ENCODE data around the gene ZC3H14.

ZC3H14 gene

DNA sequence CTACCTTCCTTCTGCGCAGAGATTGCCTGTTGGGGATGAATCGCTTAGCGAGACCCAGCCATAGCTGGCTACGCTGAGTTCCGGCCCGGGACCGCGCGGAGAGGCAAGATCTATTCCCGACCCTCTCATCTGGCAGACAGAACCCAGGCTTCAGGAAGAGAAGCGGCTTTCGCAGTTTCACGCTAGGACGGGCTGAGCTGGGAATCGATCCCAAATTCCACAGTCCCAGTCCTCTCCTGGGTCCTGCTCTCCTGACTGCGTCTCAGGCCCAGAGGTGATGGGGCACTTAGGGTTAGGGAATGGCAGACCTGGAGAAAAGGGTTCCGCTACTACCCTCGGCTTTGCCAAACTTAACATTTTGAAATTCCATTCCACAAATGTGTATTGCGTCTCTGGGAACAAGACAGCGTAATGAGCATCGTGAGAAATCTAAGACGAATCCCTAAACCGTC lies 10.8 kb upstream of the ZC3H14 start:
- no peak for DNase-seq

DNA sequence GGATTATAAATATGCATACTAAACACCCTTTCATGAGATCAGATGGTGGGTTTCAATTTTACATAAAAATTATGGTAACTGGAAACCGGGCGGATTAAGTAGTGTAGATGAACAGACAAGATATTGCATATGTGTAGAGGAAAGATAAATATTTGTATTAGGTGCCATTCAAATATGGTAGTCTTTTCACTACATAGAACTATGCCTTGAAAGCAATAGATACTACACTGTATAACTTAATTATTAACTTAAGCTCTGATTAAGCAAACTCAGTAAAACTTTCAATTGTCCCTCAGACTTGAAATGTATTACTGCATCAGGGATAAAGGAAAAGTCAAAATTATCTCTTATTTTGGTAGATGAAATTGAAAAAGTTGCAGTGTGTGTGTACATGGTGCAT lies 10.0 kb upstream of the ZC3H14 start:
- no peak for DNase-seq

DNA sequence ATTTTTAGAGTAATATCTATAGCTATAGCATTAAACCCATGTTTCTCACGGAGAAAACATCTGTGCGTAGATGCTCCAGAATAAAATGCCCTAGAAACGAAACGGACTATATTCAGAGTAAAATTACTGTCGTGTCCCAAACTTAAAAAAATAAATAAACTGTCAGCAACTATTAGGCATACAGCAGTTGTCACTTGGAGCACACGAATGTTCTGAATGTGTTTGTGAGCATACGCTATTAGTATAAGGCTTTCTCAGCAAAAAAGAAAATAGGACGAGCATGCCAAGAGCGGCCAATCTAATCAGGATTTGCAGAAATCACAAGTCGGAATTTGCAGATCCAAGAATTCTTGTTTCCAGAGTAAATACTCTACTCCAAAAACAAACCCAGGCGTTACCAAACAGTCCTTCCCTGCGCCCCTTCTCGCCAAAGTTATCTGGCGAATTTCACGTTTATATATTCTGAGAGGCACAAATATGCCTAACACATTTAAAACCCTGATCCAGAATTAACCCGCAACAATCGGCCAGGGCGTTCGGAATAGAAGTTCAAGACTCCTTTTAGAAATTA lies 8.9 kb upstream of the ZC3H14 start:
- DNase-seq, result no peak

DNA sequence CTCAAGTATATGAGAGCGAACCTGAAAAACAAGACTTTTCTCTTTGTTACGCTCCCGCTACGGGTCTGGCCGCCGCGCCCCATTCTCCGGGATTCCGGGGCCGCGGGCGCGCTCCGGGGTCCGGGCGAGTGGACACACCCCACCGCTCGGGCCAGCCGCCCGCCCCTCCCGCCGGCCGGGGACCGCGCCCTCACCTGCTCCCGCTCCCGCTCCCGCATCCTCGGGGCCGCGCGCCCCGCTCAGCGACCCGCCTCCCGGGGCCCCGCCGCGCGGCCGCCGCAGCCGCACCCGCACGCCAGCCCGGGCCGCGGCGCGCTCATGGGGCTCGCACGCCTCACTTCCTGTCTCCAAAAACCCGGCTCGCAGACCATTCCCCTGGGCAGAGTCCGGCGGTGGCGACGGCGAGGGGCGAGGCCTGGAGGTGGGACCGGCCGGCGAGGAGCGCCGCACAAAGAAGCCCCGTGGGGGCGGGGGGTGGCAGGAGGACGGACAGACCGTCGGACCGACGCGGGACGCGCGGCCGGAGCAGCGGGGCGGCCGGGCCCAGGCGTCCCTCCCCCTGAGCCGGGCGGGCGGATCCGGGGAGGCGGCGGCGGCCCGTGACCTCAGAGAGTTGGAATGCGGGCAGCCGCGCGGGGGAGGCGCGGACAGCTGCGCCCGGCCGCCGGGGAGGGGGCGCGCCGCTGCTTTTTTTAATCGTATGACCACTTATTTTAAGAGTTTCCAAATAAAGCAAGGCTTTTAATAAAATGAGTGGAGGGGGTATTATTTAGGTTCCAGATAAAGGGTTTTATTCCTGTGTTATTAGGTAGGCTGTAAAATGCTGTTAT lies 8.2 kb upstream of the ZC3H14 start, which contains the start of gene PTPN21:
Gene PTPN21, minus strand, starts transcription at position 551 of the 830 bp plus-strand sequence. CDS start 4,590 bp downstream, outside the sequence.
- DNase-seq, result peak; percentile 16

DNA sequence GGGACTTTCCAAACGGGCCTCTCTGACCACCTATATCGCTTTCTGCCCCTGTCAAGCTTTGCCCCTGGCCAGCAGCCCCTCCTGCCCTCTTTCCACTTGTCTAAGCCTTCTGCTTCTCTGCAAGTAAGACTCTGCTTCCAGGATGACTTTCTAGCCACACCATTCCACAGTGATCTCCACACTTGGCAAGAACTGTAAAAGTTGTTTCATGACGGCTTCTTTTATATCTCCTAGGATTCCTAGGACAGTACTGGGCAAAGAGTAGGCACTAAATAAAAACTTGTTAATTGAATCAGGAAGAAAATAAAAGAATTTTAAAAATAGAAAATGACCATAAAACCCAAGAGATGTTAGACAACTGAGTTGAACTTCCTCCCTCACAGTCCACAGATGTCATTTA lies 6.3 kb upstream of the ZC3H14 start:
- DNase-seq, result no peak

DNA sequence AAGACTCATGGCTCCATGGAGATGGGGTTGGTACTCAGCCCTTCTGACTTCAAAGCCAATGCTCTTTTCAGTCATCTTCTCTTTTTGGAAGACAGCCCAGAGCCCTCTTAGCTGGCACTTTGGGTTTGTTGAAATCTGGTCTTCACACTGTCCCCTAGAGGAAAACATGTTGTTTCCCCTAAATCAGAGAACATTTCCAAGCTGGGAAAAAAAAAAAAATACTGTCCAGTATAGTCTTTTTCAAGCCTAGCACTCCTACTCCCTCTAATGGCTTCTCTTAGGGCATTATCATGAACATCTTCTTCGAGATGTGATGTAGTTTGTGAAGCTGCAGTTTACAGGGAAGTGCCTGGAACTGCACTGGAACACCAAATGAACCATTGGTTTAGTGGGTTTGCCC lies 3.0 kb upstream of the ZC3H14 start:
- no peak for DNase-seq

DNA sequence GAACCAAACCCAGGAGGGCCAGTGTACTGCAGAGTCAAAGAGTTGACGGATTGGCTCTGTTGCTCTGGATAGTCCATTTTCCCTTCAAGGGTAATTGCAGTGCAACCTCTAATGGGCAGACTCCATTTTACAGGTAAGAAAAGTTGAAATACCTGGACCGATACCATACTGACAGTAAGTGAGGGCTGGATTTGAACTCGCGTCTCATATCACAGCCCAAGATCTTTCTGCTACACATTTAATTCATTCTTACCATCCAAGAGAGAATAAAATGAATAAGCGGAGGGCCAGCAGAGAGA lies 356 bp upstream of the ZC3H14 start:
- DNase-seq, result no peak

DNA sequence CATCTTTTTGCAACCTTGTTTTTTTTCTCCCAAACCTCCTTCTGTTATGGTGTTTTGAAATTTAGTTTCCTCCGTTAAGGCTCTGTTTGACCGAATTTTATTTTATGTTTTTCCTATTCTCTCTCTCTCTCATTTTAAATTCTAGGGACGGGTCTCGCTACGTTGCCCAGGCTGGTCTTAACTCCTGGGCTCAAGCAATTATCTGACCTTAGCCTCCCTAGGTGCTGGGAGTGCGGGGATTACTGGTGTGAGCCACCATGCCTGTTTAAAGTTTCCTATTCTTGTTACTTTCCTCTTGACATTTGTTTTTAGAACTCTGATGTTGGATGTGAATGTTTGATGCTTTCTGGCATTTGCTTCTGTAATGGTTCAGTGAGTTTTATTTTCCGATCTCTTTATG lies 1.0 kb downstream of the ZC3H14 start:
- DNase-seq, result no peak

DNA sequence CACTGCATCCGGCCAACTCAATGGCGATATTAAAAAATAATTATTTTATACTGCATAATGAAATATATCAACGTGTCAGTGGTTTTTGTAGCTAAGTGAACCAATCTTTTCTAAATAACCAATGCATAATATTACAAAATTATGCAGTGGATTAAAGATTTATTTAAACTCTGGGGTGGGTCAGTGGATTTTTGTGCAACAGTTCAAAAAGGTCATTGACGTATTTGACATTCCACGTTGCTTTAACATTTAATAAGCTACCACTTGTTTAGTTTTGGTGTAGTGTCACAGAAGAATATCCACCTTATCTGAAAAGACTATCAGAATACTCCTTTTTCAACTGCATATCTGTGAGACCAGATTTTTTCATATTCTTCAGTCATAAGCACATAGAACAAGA lies 2.6 kb downstream of the ZC3H14 start:
- DNase-seq, result no peak

DNA sequence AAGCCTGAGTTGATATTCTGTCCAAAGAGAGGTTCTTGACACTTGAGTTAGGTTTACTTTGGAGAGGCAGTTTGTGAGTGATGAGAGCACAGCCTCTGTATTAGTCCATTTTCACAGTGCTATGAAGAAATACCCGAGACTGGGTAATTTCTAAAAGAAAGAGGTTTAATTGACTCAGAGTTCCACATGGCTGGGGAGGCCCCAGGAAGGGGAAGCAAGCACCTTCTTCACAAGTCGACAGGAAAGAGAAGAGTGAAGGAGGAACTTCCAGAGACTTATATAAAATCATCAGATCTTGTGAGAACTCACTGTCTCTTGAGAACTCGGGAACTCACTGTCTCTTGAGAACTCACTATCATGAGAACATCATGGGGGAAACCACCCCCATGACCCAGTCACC lies 5.4 kb downstream of the ZC3H14 start:
- no peak for DNase-seq

DNA sequence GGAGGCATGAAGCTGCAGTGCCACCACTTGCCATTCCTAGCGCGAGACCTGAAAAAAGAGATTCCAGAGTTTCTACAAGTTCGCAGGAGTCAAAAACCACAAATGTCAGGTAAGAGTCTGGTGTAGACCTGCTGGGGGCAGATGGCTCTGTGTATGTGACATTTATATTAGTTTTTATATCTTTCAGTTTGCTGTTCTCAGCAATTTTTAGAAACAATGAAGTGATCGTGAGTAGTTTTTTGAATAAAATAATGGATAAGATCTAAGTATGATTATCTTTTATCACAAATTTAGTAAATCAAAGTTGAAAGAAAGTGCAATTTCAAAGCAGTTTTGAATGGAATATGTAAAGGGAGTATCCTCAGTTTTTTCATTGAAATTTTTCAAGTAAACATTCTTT lies 9.3 kb downstream of the ZC3H14 start:
- no peak for DNase-seq

DNA sequence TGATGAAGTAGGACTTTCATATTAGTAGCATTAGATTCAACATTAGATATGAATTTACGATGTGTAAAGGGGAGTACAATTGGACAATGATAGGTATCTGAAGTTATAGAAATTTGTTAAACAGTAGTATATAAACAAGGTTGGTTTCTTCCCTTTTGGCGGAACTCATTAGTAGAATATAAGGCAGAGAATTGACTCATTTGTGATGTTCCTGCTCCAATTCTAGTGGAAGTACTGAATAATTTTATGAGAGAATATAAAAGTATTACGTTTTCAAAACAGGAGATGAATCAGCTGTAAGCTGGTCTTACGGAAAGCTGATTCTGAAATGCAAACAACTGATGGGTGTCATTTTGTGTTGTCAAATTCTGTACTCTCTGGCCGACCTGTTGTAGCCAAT lies 13.4 kb downstream of the ZC3H14 start:
- no peak for DNase-seq

DNA sequence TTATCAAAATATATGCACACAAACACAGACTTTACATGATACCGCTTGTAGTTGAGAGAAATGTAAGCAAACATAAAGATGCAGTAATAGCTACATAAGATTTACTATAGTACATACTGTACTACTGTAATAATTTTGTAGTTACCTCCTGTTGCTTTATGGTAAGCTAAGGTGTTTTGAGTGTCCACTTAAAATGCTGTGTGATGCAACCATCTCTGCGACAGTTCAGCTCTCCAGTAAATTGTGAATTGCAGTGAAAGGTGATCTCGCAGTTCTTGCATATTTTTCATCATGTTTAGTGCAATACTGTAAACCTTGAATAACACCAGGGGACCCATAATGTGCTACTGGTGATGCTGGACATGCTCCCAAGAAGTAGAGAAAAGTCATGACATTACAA lies 21.6 kb downstream of the ZC3H14 start:
- DNase-seq, result no peak

DNA sequence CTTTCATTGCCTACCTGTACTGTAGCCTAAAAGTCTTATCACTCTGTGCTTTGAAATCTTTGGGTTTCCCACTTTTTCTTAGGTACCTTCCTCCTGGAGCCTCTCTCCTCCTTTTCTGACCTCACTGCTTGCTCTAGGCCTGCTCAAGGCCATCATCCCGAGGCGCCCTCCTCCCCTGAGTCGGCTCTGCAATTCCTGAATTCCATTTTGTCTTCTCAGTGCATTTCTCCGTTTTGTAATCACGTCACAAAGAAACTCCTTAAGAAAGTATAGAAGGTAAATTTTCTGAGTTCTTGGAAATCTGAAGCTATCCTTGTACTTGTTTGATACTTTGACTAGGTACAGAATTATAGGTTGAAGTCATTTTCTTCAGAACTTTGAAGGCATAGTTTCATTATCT lies 25.2 kb downstream of the ZC3H14 start:
- no peak for DNase-seq

DNA sequence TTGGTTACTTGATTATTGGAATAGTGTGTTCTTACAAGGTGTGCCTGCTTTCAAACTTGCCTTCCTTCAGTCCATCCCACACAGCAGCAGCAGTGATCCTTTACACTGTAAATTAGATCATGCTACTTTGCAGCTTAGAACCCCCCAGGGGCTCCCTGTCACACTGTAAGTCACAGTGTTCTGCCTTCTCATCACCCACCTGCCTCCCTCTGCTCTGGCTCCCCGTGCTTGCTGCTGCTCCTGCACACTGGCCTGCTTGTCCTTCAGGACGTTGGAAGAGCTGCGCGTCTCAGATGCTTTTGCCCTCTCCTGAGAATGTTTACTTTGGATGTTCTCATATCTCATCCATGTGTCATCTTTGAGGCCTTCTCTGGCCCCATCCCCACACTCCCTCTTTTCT lies 27.3 kb downstream of the ZC3H14 start:
- no peak for DNase-seq

DNA sequence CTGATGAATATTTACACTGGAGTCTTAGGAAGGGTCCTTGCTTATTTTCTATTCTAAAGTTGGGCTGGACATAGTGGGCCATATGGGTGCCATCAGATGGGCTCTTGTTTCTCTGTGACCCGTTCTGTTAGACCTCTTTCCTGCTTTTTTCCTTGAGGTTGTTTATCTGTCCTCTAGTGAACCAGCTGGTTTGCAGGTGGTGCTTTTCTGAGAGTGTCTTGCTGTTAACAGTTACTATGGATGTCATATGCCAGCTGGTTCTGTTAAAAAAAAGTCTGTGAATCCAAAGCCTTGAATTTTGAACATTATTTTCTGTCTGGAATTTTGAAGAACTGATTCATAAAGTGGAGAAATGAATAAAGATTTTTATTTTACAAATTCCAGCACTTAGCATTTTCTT lies 29.2 kb downstream of the ZC3H14 start:
- no peak for DNase-seq

DNA sequence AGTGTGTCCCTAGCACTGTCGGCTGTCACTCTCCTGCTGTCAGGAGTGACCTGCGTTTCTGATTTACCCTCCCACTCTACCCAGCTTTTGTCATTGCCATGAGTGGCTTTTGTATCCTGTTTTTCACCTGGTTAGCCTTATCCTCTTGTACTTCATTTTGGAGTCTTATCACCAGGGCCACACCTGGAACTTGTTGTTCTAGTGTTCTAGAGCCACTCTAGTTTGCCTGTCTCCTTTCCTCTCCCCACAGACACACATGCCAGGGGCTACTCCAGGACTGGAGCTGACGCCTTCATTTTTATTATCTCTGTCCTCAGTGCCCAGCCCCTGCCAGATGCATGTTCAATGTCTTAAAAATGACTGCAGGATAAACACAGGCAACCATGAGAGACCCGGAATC lies 34.2 kb downstream of the ZC3H14 start:
- no peak for DNase-seq

DNA sequence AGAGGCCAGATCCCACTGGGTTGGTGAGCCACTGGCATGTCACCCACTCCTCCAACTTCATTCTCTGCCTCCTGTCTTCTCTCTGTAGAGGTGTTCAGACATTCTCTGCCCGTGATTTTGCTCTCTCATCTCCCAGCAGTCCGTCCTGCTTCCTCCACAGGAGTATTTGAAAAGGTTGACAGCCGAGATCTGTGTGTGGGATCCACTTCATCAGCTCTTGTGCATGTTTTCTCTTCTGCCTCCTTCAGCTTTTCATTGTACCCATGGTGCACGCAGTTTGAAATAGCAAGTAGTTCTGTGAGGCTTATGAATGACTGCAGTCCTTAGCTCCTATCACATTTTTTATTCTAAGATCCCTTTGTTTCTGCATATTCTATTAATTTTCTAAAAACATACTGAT lies 34.8 kb downstream of the ZC3H14 start:
- DNase-seq, result no peak

DNA sequence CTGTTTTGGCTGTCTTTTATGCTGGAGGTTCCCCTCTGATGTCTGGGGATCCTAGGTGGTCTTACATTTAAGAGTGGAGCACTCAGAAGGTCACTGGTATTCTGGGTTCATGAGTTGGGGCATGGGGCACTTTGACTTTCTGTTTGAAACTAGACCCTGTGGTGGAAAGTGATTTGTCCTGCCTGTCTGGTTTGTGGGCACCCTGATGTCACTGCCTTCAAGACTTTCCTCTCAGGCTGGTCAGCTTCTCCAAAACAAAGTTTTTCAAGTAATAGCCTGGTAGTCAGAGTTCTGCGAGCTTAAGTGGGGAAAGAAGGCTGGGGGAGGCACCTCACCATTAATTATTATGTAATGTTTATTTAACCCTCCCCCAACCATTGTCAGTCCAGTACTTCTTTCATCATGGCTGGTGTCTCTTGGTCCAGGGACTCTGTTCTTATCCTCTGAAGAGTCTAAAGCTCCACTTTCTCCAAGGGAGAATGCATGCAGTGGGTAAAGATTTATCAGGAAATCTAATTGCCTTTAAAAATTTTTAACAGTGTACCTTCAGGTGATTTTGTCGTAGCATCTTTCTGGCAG lies 35.3 kb downstream of the ZC3H14 start:
- DNase-seq, result no peak

DNA sequence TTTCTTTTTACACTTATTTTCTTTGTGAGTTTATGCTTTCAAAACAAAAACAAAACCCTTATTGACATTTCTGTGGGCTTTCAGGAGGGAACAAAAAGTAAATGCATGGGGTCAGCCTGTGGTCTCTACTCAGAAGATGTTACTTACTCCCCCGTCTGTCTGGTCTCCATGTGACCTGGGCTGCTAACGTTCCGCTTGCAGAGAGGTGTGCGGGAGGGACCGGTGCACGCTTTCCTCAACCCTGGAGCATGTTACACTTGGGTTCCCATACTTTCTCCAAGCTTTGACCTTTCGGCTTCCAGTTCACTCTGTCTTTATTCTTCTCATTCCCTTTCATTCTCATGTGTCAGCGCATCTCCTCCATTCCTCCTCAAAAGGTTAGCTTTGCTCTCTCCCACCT lies 36.5 kb downstream of the ZC3H14 start:
- DNase-seq, result no peak

DNA sequence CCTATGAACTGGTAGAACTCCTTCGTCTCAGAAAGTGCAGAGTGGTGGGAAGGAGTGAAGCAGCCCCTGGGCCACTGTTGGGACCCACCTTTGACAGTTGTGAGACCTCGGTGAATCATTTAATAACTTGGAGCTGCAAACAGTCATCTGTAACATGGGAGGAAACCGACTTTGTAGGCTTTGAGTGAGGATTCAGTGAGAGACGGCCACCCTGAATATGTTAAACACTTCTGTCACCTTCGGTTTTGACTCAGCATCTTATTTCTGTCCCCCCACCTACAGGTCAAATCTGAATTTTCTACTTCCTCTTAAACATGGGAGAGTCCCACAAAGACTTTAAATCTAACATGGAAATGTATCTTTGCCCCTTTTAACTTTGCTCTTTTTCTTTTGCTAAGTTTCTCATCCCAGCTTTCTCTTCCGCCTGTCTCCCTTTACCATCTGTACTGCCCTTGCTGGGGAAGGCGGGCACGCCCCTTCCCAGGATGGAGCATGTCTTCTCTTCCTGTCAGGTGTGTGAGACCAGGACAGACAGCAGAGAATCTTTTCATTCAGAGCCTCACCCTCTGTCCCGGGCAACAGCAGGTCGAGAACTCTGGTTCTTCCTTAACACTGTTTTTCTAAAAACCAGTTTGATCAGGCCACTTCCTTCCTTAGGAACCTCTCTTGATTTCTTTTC lies 37.1 kb downstream of the ZC3H14 start:
- no peak for DNase-seq

DNA sequence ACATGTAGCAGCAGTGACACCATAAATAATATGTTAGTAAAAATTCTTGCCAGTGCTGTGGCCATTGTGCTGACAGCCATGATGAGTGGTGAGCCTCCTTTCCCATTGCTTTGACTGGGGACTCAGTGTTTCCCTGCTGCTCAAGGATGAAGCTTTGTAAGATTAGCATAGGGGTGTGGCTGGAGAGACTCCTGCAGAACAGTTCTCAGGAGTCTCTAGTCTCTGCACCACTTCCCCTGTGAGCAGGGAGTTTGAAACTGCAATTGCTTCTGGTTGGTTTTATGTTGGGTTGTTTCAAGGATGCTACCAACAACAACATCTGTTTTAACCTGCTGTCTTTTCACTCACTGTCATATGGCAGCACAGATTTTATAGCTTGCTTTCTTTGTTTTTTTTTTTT lies 41.4 kb downstream of the ZC3H14 start:
- no peak for DNase-seq

DNA sequence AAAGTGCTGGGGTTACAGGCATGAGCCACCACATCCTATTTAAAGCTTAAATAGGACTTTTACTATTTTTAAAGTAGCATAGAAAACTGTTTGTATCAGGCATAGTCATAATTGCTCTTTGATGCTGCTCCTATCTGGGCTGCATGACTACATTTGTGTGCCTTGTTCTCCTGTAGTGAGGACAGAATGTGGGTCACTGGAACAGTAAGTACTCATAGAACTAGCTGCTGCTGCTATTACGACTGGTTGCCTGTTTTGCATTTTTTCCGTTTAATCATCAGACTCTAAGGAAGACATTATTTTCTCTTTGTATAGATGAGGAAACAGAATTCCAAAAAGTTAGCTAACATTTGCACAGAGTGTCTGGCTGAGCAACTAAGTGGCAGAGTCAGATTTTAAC lies 42.8 kb downstream of the ZC3H14 start:
- no peak for DNase-seq

DNA sequence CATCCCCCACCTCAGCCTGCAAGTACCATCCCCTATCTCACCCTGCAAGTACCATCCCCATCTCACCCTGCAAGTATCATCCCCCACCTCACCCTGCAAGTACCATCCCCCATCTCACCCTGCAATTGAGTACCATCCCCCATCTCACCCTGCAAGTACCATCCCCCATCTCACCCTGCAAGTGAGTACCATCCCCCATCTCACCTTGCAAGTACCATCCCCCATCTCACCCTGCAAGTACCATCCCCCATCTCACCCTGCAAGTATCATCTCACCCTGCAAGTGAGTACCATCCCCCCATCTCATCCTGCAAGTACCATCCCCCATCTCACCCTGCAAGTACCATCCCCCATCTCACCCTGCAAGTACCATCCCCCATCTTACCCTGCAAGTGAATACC lies 45.0 kb downstream of the ZC3H14 start:
- no peak for DNase-seq

All from NCI-H510A (cell line).